ENCODE results near the gene CD79A.
"Not testable (repeated sequence)": the region's sequence is repeated elsewhere in the genome, so short reads cannot be mapped to it uniquely, and the experiment has no call there.

The CD79A gene

GRCh38 chr19:41903193-41903953 lies 26.3 kb downstream of the CD79A start:
- in situ Hi-C loops (cut with MboI; ENCODE audit: low sequenced_read_pairs) = no loop called here

GRCh38 chr19:41904118-41904870 lies 27.2 kb downstream of the CD79A start:
- in situ Hi-C loops (cut with MboI; ENCODE audit: low sequenced_read_pairs) = no loop called here

GRCh38 chr19:41905273-41906002 lies 28.4 kb downstream of the CD79A start:
- in situ Hi-C loops (cut with MboI; ENCODE audit: low sequenced_read_pairs) = no loop called here

GRCh38 chr19:41906271-41906670 lies 29.2 kb downstream of the CD79A start:
- in situ Hi-C loops (cut with MboI; ENCODE audit: low sequenced_read_pairs) = no loop called here

DNA sequence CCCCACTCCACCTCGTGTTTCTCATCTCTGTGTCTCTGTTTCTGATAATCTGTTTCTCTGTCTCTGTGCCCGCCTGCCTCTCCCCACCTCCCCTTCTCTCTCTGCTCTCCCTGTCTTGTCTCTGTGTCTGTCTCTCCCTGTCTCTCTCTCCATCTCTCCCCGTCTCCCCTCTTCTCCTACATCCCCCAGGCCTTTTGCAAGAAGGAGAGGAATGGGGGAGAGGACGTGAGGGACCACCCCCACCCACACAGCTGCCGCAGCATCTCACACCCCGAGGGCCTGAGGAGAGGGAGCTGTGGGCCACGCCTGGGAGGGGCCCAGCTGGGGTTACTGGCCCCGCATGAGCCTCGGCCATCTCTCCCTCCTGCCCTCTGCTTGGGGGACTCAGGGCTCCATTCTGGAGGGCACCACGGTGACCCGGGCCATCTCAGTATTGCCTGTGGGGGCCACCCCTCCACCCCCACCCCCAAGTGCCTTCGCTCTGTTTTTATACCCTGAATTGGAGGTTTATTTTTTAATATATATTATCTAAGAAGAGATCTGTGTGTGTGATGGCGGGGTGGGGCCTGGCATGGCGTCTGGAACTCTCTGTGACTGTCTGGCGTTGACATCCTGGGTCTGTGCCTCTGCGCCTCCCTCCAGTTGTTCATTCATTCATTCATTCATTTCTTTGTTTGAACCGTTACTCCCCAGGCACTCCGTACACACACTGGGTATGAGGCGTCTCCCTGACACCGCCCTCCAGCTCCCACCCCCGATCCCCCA lies 30.0 kb downstream of the CD79A start:
- in situ Hi-C loops (cut with MboI; ENCODE audit: low sequenced_read_pairs) = no loop called here

DNA sequence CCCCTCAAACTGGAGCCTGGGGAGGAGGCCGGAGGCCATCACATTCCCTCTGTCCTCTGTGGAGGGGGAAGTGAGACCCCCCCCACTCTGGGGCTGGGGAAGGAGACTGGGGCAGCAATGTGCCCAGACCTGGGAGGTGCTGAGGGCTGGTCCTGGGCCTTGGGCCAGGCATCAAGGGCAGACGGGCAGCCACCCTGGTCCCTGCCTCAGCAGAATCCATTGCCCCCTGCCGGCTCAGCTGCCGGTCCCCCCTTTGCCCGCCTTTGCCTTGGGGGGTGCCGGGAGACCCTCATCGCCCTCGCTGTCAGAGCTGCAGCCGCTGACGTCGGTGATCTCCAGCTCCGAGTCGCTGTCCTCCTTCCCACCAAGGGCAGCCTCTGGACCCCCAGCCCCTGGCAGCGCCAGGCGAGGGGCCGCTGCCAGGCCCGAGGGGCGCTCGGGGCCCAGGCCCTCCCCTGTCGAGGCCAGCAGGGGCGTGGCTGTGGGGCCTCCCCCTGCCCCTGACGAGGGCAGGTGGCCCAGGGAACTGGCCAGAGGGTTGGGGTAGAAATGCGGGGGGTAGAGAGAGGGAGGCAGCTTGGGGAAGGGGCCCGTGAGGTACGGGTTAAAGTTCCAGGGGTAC lies 31.0 kb downstream of the CD79A start:
- in situ Hi-C loops (cut with MboI; ENCODE audit: low sequenced_read_pairs) = no loop called here

GRCh38 chr19:41908724-41909464 lies 31.8 kb downstream of the CD79A start:
- in situ Hi-C loops (cut with MboI; ENCODE audit: low sequenced_read_pairs) = no loop called here

DNA sequence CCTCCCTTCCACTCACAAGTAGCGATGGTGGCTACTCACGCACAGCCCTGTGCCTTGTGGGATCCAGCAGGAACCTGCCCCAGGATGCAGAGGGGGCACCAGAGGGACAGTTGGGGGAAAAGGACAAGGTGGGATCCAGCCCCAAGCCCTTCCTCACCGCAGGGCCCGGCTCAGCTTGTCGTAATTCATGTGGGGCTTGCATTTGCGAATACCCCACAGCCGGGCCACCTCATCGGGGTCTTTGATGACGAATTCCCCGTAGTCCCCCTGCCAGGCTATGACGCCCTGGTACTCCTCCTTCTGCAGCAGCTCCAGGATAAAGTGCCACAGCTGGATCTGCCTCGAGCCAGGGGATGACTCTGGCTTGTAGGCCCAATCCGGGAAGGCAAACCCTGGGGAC lies 32.6 kb downstream of the CD79A start:
- in situ Hi-C loops (cut with MboI; ENCODE audit: low sequenced_read_pairs) = no loop called here

GRCh38 chr19:41910240-41910991 lies 33.3 kb downstream of the CD79A start:
- in situ Hi-C loops (cut with MboI; ENCODE audit: low sequenced_read_pairs) = no loop called here

DNA sequence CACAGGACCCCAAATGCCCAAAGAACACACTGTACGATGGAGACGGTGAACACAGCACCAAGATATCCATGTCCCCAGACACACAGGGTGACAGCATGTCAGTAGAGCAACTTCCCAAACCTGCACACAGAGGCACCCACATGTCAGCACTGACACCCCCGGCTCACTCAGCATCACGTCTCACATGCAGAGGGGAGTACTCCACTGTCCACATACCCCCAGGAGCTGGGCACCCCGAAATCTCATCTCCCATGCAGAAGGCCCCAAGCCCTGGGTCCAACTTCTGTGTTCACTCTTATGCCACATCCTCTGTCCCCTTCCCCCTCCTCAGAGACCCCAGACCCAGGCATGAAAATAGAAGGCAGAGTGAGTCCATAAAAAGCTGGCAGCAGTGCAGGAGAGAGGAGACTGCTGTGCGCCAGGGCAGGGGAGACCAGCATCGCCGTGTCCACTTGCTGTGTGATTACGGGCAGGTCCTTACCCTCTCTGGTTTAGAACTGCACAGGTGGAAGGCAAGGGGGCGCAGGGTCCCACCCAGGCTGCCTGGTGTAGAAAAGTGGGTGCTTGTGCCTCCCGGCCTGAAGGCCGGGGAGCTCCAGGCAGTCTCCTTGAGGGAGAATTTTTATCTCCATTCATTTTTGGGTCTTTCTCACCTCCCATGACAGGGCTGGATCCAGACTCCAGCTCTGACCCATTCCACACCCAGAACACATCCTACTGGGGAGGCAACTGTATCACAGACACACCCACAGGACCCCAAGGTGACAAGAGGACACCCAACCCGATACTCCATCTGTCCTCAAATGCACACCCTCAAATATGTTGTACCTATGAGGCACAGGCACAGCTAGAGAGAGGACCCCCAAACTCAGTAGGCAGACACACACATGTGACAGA lies 34.2 kb downstream of the CD79A start:
- in situ Hi-C loops (cut with MboI; ENCODE audit: low sequenced_read_pairs) = no loop called here

GRCh38 chr19:41911889-41912731 lies 35.0 kb downstream of the CD79A start:
- in situ Hi-C loops (cut with MboI; ENCODE audit: low sequenced_read_pairs) = no loop called here

DNA sequence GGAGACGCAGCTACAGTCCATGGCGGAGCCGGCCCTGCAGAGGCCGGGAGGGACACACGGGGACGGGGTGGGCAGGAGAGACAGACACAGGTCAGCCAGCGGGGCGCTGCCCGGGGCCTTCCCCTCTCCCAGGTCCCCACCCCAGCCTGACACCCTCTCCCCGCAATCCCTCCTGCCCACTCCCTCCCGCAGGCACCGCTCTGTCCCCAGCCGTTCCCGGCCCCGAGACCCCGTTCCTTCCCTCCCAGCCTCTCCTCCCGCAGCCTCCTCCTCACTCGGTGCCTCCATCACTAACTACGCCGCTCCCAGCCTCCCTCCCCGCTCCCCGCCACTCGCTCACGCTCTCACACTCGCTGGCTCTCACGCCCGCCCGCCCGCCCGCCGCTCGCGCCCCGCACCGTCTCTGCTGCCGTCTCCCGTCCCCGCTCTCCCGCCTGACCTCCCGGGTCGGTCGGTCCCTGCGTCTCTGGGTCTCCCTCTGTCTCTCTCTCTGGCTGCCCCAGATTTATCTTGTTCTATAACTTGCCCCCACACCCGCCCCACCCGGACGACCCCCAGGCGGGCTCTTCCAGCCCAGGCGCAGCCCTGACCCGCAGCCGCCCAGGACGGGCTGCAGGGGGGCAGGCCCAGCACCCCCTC lies 35.9 kb downstream of the CD79A start:
- in situ Hi-C loops (cut with MboI; ENCODE audit: low sequenced_read_pairs) = no loop called here

- in situ Hi-C loops (cut with MboI; ENCODE audit: low sequenced_read_pairs) = no loop called here
These were observed 36.7 kb downstream of the CD79A start for GRCh38 chr19:41913538-41914423.

- in situ Hi-C loops (cut with MboI; ENCODE audit: low sequenced_read_pairs) = not testable (repeated sequence)
These were observed 37.4 kb downstream of the CD79A start for GRCh38 chr19:41914424-41914834.

GRCh38 chr19:41915021-41915775 lies 38.1 kb downstream of the CD79A start:
- in situ Hi-C loops (cut with MboI; ENCODE audit: low sequenced_read_pairs) = no loop called here
